Activated CD8-positive, alpha-beta T cell treated with anti-CD3 and anti-CD28 coated beads for 36 hours (primary cell): Measurements from ENCODE around the gene SPINT3. TPM values are rescaled to one million over a fixed set of nuclear protein-coding genes. Genes with fewer than 3 reads are reported as not detected.

Experiments used
- ATAC-seq: fragments of 200-7000 bp; cut with Tn5 transposase; one replicate; pipeline ENCODE4 v1.10.0; 2021; ENCODE audit warnings: mild to moderate bottlenecking, moderate library complexity
- CTCF ChIA-PET: fragments of 350-600 bp; sonication (Branson Sonifier 250); formaldehyde crosslinking; loops from one replicate; lab custom pipeline; 2021; ENCODE audit warnings: antibody characterized with exemption; lab: Charles Lee
- POLR2A ChIA-PET: fragments of 350-600 bp; sonication (Branson Sonifier 250); formaldehyde crosslinking; loops from one replicate; lab custom pipeline; 2021; ENCODE audit warnings: antibody characterized with exemption; lab: Charles Lee
- DNase-seq: peaks from one replicate; pipeline ENCODE4 v3.0.0-alpha.2; 2020
- H3K27ac Mint-ChIP-seq: one replicate; pipeline ENCODE4 v1.8.0; 2021; ENCODE audit warnings: mild to moderate bottlenecking, mixed read lengths
- H3K27me3 Mint-ChIP-seq: one replicate; pipeline ENCODE4 v1.8.0; 2021; ENCODE audit warnings: mixed read lengths
- H3K36me3 Mint-ChIP-seq: one replicate; pipeline ENCODE4 v1.8.0; 2021; ENCODE audit warnings: low read depth, mixed read lengths
- H3K4me1 Mint-ChIP-seq: one replicate; pipeline ENCODE4 v1.8.0; 2021; ENCODE audit warnings: low read depth, mixed read lengths
- H3K4me3 Mint-ChIP-seq: one replicate; pipeline ENCODE4 v1.8.0; 2021; ENCODE audit warnings: mild to moderate bottlenecking, moderate library complexity, mixed read lengths
- H3K9me3 Mint-ChIP-seq: one replicate; pipeline ENCODE4 v1.8.0; 2021; ENCODE audit warnings: mixed read lengths
- intact Hi-C: fragments of 100-400 bp; cut with micrococcal nuclease; formaldehyde crosslinking; loops from one replicate; pipeline ENCODE4 v1.10.0; 2022
- total RNA-seq, 2 experiments: library from RNA; stranded (reverse); gene quantifications; one replicate each; pipeline ENCODE4 v1.2.3, GENCODE V29; 2021
- TF ChIP-seq, protein P1 (sequence below): fragments of 200-600 bp; IDR thresholded peaks from one replicate; pipeline ENCODE4 v1.8.0; 2022; ENCODE audit warnings: antibody characterized with exemption, mild to moderate bottlenecking

The SPINT3 gene
- total RNA-seq, 2 experiments from 2014 or later: not detected

DNA sequence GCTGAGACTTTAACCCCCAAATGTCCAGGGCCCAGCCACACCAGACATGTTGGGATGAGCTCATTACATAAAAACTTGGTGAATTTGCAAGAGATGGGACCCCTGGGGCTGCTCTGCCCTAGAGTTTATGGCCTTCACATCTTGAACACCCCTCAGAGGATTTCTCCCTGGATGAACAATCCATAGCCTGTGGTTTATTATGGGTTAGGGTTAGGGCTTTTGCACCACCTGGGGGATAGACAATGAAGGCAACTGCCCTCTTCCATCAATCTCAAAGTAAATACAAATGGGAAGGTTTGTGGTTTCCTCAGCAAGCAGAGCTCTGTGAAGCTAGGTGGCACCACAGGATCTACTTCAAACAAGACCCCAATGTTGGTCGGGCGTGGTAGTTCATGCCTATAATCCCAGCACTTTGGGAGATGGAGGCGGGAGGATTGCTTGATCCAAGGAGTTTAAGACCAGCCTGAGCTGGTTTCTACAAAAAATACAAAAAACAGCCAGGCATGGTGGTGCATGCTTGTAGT is 17.4 kb downstream of the SPINT3 start:
- ChIA-PET POLR2A (no interaction called here), CTCF (interaction anchor here (0.6 to 1.3 kb wide), 2 partner anchors 81 to 273 kb away, joined by 3 to 4 read pairs; no protein-coding TSS in a partner anchor)
- Mint-ChIP-seq H3K4me1 (no peaks in the 10 kb centered on the region), H3K9me3 (no peaks in the 10 kb centered on the region), H3K36me3 (no peaks in the 10 kb centered on the region), H3K27ac (no peak overlapping the region), H3K27me3 (peaks cover 10% of the 10 kb centered on the region), H3K4me3 (no peak overlapping the region)
- TF ChIP-seq, protein P1, sequence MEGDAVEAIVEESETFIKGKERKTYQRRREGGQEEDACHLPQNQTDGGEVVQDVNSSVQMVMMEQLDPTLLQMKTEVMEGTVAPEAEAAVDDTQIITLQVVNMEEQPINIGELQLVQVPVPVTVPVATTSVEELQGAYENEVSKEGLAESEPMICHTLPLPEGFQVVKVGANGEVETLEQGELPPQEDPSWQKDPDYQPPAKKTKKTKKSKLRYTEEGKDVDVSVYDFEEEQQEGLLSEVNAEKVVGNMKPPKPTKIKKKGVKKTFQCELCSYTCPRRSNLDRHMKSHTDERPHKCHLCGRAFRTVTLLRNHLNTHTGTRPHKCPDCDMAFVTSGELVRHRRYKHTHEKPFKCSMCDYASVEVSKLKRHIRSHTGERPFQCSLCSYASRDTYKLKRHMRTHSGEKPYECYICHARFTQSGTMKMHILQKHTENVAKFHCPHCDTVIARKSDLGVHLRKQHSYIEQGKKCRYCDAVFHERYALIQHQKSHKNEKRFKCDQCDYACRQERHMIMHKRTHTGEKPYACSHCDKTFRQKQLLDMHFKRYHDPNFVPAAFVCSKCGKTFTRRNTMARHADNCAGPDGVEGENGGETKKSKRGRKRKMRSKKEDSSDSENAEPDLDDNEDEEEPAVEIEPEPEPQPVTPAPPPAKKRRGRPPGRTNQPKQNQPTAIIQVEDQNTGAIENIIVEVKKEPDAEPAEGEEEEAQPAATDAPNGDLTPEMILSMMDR: no peak
- ATAC-seq (no peak), DNase-seq (no peak)
- intact Hi-C loops: no loop called here

DNA sequence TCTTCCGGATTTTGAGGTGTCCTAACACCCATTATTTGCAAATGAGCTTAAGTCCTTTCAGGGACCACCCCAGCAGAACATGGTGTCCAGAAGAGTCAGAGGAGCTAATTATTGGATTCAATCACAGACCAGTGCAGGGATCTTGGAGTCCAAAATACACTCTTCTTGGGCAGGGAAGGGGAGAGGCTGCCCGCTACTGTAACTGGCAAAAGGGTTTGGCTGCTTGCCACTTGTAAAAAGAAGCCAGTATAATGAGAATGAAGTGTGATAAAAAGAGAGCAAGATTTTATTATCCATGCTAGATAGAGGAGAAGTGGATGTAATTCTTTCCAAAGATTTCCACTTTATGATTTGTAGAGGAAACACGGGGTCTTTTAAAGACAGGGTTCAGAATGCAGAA is 19.3 kb downstream of the SPINT3 start:
- Mint-ChIP-seq H3K36me3 (no peaks in the 10 kb centered on the region), H3K4me3 (no peak overlapping the region), H3K27me3 (peaks cover 6% of the 10 kb centered on the region), H3K4me1 (no peaks in the 10 kb centered on the region), H3K27ac (no peak overlapping the region), H3K9me3 (no peaks in the 10 kb centered on the region)
- DNase-seq (no peak), ATAC-seq (no peak)
- POLR2A ChIA-PET: no interaction called here
- intact Hi-C loops: no loop called here
- CTCF ChIA-PET: no interaction called here
- TF ChIP-seq, protein P1: no peak

DNA sequence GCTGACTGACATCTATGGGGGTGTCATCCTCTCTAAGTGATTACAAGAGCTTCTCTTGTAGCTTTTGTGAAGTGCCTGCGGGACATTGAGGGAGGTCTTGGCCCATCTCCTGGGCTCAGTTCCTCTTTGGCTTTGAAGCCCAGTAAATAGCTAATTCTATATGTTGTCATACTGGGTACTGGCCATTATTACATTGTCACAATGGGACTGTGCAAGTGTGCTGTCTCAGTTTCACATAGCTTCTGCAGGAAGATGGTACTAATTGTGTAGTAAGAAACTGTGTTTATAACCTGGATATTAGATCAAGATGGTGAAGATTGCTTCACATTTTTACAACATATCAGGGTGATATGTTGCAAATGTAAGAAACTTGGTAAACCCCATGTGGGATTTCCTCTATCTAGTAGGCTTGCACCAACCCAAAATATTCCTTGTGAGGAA is 19.9 kb downstream of the SPINT3 start:
- DNase-seq: no peak
- no peaks in the 10 kb centered on the region for H3K36me3 Mint-ChIP-seq
- H3K4me3 Mint-ChIP-seq: no peak overlapping the region
- H3K27ac Mint-ChIP-seq: no peak overlapping the region
- ChIA-PET CTCF (no interaction called here), POLR2A (no interaction called here)
- no peak for ATAC-seq
- intact Hi-C loops: no loop called here
- TF ChIP-seq, protein P1: no peak
- H3K4me1 Mint-ChIP-seq: no peaks in the 10 kb centered on the region
- H3K9me3 Mint-ChIP-seq: no peaks in the 10 kb centered on the region
- H3K27me3 Mint-ChIP-seq: peaks cover 10% of the 10 kb centered on the region

DNA sequence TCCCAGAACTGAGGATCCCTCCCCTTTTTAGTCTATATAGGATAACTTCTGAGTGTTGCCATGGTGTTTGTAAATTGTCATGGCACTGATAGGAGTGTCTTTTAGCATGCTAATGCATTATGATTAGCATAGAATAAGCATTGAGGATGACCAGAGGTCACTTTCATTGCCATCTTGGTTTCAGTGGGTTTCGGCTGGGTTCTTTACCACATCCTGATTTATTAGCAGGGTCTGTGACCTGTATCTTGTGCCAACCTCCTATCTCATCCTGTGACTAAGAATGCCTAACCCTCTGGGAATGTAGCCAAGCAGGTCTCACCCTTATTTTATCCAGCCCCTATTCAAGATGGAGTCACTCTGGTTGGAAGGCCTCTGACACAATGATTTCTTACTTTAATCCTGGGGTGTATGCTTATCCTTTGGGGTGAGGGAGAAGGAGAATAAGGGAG is 26.3 kb downstream of the SPINT3 start:
- no peak overlapping the region for H3K27ac Mint-ChIP-seq
- ChIA-PET POLR2A (no interaction called here), CTCF (no interaction called here)
- DNase-seq (no peak), ATAC-seq (no peak)
- H3K4me1 Mint-ChIP-seq: no peaks in the 10 kb centered on the region
- no peak overlapping the region for H3K4me3 Mint-ChIP-seq
- H3K36me3 Mint-ChIP-seq: no peaks in the 10 kb centered on the region
- H3K27me3 Mint-ChIP-seq: peaks cover 26% of the 10 kb centered on the region
- intact Hi-C loops: no loop called here
- H3K9me3 Mint-ChIP-seq: no peaks in the 10 kb centered on the region
- TF ChIP-seq, protein P1: no peak

DNA sequence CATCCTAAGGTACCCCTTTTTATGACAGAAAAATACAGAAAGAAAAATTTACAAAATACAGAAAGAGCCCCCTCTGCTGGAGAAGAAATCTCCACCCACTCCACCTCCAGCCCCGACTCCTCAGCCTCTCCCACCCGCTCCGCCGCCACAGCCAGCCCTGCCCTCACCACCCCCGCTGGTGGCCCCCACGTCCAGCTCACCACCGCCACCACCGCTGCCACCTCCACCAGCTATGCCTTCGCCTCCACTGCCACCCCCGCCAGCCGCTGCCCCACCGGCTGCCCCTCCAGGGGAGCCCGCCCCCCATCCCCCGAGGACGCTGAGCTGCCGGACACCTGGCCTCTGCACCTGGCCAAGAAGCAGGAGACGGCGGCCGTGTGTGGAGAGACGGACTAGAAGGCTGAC is 28.2 kb downstream of the SPINT3 start:
- Mint-ChIP-seq H3K27ac (no peak overlapping the region), H3K27me3 (peaks cover 30% of the 10 kb centered on the region), H3K36me3 (no peaks in the 10 kb centered on the region), H3K4me1 (no peaks in the 10 kb centered on the region), H3K9me3 (no peaks in the 10 kb centered on the region), H3K4me3 (no peak overlapping the region)
- CTCF ChIA-PET: interaction anchor here (1.2 to 1.6 kb wide), 3 partner anchors 23 to 166 kb away, joined by 3 to 6 read pairs (median 3); no protein-coding TSS in a partner anchor
- DNase-seq (peak; percentile 21), ATAC-seq (no peak)
- TF ChIP-seq, protein P1: no peak
- intact Hi-C loops: no loop called here
- POLR2A ChIA-PET: no interaction called here
